DMS79 (cell line): Measurements from ENCODE around the gene CLCN2.

Experiments used
- DNase-seq: peaks from one replicate; lab custom pipeline; 2025; lab: John Stamatoyannopoulos, UW

CLCN2 gene

GRCh38 chr3:184361532-184361931 lies at the start of gene CLCN2, which contains the start of gene POLR2H:
Gene CLCN2 (minus strand): TSS chr3:184361605. CDS start chr3:184361479, 126 bp downstream.
Gene POLR2H (plus strand): TSS chr3:184361710. CDS start chr3:184363493, 1,783 bp downstream.
- DNase-seq: peak; percentile 38

- DNase-seq: no peak
Measured at GRCh38 chr3:184409946-184410500, 48.6 kb upstream of the CLCN2 start.

DNA sequence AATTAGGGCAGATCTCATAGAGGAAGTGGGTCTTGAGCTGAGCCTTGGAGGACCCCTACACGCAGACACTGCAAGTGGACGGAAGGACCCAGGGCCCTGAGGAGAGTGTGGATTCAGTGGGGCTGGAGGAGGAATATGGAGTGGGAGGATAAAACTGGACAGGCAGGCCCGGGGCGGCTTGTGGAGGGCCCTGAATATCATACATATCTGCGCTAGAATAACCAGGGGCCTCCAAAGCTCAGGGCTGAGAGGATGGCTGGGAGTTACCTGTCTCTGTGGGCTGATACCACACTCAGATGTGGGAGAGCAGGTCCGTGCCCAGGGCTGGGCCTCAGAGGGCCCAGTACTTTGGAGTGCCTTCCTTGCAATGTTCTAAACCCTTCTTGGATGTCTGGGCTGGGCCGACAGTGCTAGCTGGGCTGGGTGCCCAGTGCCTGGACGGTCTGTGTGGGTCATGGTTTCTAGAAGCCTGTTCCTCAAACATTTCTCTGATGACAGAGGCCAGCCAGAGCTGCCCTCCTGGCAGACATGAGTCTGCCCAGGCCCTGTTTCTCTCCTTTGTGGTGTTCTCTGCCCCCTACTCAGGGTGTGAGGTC lies 48.0 kb upstream of the CLCN2 start:
- DNase-seq: no peak

DNA sequence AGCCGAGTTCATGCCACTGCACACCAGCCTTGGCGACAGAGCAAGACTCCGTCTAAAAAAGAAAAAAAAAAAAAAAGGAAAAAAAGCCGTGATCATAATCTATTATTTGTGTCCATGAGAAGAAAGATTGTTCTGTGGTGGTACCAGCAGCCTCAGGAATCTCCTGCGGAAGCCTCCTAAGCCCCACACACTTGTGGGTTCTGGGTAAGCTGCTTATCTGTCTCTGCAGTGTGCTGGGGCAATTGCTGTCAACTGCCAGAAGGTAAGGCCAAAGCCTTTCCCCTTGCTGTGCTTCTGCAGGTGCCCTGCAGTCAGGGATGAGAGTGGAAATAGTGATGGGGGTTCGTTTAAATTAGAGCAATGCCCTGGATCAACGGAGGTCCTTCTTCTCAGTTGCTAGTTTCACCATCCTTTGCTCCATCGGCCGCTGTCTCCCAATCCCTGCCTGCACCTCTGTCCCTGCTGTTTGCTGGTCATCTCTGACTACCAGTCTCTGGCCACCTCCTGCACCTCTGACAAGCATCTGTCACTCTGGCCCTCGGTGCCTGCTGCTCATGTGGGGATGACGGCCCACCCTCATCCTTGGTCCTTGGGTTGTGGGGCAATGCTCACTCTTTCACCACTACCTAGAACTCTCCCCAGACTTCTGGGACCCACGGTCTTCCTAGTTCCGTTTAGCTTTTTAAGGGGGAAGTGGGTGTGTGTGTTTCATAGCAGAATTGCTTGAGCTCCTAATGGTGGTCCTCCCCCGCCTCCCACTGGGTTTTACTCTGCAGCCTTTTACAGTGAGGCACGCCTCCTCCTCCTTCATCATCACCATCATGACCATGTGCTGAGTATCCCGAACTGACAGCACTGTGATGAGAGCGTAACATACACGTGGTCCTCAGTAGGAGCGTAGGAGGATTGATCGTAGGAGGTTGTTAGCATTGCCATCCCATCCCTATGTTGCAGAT lies 43.9 kb upstream of the CLCN2 start:
- no peak for DNase-seq

GRCh38 chr3:184399410-184399809 lies 38.0 kb upstream of the CLCN2 start:
- DNase-seq: no peak

DNA sequence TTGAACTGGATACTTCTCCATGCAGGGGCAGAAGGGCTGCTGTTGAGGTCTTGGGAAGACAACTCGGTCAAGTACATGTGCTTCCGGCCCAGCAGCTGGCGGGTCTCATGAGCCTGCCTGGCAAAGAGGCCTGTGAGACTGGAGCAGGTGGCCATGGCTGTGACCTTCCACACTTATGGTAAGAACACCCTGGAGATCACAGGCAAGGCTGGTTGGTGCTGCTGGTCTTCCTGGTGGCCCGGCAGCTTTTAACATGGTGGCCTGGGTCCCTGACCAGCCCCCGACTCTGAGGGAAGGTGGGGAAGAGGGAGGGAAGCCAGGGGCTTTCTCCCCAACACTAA lies 33.9 kb upstream of the CLCN2 start:
- DNase-seq: no peak

GRCh38 chr3:184391266-184391665 lies 29.9 kb upstream of the CLCN2 start:
- no peak for DNase-seq

- DNase-seq: no peak
Measured at GRCh38 chr3:184389935-184390528, 28.6 kb upstream of the CLCN2 start.

GRCh38 chr3:184389384-184389783 lies 28.0 kb upstream of the CLCN2 start:
- no peak for DNase-seq

GRCh38 chr3:184388936-184389230 lies 27.5 kb upstream of the CLCN2 start:
- no peak for DNase-seq

DNA sequence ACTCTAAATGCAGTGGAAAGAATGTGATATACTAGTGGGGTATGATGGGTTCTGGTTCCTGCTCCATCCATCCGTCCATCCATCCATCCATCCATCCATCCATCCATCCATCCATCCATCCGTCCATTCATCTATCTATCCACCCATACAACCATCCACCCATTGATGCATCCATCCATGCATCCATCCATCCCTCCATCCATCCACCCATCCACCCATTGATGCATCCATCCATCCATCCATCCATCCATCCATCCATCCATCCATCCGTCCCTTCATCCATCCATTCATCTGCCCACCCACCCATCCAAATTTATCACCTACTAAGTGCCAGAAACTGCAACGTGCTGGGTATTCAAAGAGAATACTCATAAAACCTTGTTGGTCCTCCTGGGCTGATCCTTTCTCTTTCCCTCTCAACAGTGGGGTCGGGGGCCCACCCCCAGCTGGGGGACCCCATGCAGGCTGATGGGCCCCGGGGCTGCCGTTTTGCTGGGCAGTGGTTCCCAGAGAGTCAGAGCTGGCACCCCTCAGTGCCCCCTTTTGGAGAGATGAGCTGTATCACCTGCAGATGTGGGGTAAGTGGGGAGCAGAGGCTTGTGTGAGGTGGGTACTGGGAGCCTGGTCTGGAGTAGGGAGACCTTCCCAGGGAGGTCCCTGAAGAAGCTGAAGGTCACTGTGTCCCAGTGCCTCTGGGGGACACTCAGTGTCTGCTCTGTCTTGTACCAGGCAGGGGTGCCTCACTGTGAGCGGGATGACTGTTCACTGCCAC lies 26.9 kb upstream of the CLCN2 start:
- no peak for DNase-seq

GRCh38 chr3:184387174-184387714 lies 25.8 kb upstream of the CLCN2 start:
- no peak for DNase-seq

DNA sequence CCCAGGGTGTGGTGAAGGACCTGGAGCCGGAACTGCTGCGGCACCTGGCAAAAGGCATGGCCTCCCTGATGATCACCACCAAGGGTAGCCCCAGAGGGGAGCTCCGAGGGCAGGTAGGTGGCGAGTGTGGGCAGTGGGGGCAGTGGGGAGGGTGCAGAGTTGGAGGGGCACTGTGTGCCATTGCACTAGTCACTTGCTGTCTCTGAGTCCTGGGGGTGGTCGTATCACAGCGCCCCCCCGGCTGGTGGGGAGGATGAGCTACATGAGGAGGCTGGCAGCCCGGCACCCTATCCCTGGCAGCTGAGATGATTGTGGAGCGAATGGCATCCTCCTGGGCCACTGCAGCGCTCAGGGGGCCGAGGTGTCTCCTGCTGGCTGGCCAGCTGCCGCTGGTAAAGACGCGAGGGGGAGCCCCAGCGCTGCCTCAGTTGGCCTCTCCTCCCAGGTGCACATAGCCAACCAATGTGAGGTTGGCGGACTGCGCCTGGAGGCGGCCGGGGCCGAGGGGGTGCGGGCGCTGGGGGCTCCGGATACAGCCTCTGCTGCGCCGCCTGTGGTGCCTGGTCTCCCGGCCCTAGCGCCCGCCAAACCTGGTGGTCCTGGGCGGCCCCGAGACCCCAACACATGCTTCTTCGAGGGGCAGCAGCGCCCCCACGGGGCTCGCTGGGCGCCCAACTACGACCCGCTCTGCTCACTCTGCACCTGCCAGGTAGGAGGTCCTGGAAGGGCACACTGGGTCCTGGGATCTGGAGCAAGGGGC lies 24.8 kb upstream of the CLCN2 start:
- no peak for DNase-seq

GRCh38 chr3:184384856-184385422 lies 23.5 kb upstream of the CLCN2 start:
- DNase-seq: no peak

DNA sequence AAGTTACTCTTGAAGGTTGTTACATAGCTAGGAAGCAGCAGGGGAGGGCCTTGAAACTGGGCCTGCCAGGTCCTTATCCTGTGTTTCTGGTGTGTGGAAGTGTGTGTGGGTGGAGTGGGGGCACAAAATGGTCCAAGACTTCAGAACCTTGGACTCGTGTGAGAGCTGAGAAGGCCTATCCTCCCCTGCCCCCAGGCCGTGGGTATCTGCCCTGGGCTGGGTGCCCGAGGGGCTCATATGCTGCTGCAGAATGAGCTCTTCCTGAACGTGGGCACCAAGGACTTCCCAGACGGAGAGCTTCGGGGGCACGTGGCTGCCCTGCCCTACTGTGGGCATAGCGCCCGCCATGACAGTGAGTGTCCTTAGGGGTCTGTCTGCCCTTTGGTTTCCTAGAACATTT lies 22.9 kb upstream of the CLCN2 start:
- DNase-seq: no peak

DNA sequence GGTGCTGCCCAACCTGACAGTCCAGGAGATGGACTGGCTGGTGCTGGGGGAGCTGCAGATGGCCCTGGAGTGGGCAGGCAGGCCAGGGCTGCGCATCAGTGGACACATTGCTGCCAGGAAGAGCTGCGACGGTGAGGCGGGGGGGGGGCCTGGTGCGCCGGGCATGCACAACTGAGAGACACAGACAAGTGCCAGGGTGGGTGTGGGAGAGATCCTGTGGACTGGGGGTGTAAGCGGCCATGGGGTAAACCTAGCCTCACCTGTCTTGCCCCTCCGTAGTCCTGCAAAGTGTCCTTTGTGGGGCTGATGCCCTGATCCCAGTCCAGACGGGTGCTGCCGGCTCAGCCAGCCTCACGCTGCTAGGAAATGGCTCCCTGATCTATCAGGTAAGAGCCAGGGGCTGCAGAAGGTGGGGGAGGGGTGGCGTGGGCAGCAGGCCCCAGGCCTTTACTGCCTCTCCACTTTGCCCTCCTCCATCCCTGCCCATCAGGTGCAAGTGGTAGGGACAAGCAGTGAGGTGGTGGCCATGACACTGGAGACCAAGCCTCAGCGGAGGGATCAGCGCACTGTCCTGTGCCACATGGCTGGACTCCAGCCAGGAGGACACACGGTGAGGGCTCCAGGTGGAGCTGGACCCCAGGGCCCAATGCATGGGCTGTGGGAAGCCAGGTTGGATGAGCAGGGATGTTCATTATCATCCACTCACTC lies 21.8 kb upstream of the CLCN2 start:
- DNase-seq: no peak

- DNase-seq: no peak
Measured at GRCh38 chr3:184382326-184383032, 21.1 kb upstream of the CLCN2 start.

GRCh38 chr3:184381261-184382224 lies 20.1 kb upstream of the CLCN2 start:
- DNase-seq: no peak
